ENCODE results near the gene SMIM33. TPM values are rescaled to one million over a fixed set of nuclear protein-coding genes. Genes with fewer than 3 reads are reported as not detected.

Gene SMIM33
- total and polyA plus RNA-seq, 2 donors (not counting 1 experiment from before 2014, with no cell fraction given) = not detected

DNA sequence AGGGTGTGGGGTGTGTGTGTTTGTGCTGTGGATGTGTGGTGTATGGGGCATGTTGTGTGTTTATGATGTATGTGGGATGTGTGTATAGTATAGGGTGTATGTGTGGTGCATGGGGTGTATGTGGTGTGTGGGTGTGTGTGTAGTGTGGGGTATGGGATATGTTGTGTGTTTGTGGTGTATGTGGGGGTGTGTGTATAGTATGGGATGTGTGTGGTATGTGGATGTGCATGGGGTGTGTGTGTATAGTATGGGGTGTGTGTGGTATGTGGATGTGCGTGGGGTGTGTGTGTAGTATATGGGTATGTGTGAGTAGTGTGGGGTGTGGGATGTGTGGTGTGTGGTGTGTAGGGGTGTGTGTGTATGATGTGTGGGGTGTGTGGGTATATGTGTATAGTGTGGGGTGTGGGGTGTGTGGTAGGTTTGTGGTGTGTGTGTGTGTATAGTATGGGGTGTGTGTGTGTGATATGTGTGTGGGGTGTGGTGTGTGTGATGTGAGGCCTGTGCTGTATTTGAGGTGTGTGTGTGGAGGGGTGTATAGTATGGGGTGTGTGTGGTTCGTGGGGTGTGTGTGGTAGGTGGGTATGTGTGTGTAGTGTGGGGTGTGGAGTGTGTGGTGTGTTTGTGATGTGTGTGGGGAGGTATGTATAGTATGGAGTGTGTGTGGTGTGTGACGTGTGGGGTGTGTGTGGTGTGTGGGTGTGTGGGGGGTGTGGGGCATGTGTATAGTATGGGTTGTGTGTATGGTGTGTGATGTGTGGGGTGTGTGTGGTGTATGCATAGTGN, 18.7 kb upstream of the SMIM33 start:
- CTCF ChIA-PET = no interaction called here
- peaks cover 13% of the 10 kb centered on the region for H3K4me1 Mint-ChIP-seq
- 81% methylated on average over 3 of the region's 3 CpGs for WGBS (ENCODE audit: insufficient coverage)

More for the DNA sequence above, 18.7 kb upstream of the SMIM33 start:
- intact Hi-C loops (cut with micrococcal nuclease) = no loop called here
- Histone ChIP-seq H3K4me1 (ENCODE audit: control insufficient read depth in 2 of 2, insufficient read depth in 2 of 2, low read length in 2 of 2) (peaks cover 10 to 12% of the 10 kb centered on the region in 2 donors), H3K27ac (ENCODE audit: low read length in 2 of 2) (no peak overlapping the region), H3K4me3 (ENCODE audit: control extremely low read depth in 1 of 5, extremely low read depth in 1 of 5, insufficient read depth in 1 of 5, low read depth in 2 of 5, low read length in 4 of 5) (no peak overlapping the region), H3K36me3 (replicated peaks in 1 of 2; ENCODE audit: control extremely low read depth in 1 of 2, control insufficient read depth in 1 of 2, extremely low read depth in 1 of 2, insufficient read depth in 2 of 2, low read length in 1 of 2) (no peaks in the 10 kb centered on the region), H4K20me1 (ENCODE audit: control insufficient read depth, insufficient read depth, low read length, poor library complexity, severe bottlenecking) (no peaks in the 10 kb centered on the region), H3K9me3 (ENCODE audit: control extremely low read depth in 1 of 3, control insufficient read depth in 2 of 3, insufficient read depth in 1 of 3, low read length in 2 of 3) (no peaks in the 10 kb centered on the region), H3K9ac (ENCODE audit: low read length) (no peak overlapping the region), H3K27me3 (replicated peaks in 1 of 4; ENCODE audit: control extremely low read depth in 1 of 4, control insufficient read depth in 3 of 4, insufficient read depth in 4 of 4, low read length in 3 of 4) (no peaks in the 10 kb centered on the region), H2AFZ (ENCODE audit: insufficient read depth, low read depth, low read length, poor library complexity, severe bottlenecking) (no peak overlapping the region), H3K79me2 (ENCODE audit: control insufficient read depth, insufficient read depth, low read length) (no peaks in the 10 kb centered on the region), H3K4me2 (replicated peaks; ENCODE audit: low read depth, low read length, poor library complexity, severe bottlenecking) (no peak overlapping the region)
- Mint-ChIP-seq H3K27me3 (no peaks in the 10 kb centered on the region), H3K9me3 (ENCODE audit: insufficient read depth) (no peaks in the 10 kb centered on the region), H3K27ac (no peak overlapping the region), H3K4me3 (no peak overlapping the region)
- TF ChIP-seq EZH2 (IDR thresholded peaks at IDR 0.05; ENCODE audit: borderline replicate concordance, insufficient read depth, low read depth, low read length, poor library complexity, severe bottlenecking) = no peak
- no peak for TF ChIP-seq CTCF (IDR thresholded peaks at IDR 0.05)
- DNase-seq = no peak
- POLR2A ChIA-PET = no interaction called here
- ATAC-seq (ENCODE audit: low read depth) = no peak

All from B cell (primary cell).